ENCODE measurements around the gene MYL7.

DNA sequence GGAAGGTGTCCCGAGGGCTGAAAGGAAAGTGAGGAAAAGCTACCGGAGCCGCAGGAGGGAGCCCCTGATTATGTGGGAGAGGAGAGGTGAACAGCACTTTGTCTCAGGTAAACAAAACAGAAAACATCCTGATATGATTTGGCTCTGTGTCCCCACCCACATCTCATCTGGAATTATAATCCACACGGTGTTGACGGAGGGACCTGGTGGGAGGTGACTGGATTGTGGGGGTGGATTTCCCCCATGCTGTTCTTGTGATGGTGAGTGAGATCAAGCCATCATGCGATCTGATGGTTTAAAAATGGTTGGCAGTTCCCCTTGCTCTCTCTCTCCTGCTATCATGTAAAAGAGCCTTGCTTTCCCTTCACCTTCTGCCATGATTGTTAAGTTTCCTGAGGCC lies 20.7 kb downstream of the MYL7 start:
- TF ChIP-seq, protein P1, sequence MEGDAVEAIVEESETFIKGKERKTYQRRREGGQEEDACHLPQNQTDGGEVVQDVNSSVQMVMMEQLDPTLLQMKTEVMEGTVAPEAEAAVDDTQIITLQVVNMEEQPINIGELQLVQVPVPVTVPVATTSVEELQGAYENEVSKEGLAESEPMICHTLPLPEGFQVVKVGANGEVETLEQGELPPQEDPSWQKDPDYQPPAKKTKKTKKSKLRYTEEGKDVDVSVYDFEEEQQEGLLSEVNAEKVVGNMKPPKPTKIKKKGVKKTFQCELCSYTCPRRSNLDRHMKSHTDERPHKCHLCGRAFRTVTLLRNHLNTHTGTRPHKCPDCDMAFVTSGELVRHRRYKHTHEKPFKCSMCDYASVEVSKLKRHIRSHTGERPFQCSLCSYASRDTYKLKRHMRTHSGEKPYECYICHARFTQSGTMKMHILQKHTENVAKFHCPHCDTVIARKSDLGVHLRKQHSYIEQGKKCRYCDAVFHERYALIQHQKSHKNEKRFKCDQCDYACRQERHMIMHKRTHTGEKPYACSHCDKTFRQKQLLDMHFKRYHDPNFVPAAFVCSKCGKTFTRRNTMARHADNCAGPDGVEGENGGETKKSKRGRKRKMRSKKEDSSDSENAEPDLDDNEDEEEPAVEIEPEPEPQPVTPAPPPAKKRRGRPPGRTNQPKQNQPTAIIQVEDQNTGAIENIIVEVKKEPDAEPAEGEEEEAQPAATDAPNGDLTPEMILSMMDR (IDR thresholded peaks at IDR 0.05) = no peak
- TF ChIP-seq POLR2A (IDR thresholded peaks at IDR 0.05) = no peak

Data from tibial nerve (tissue), 3 donors.